Measurements from ENCODE around the gene NTRK1. TPM values are rescaled to one million over a fixed set of nuclear protein-coding genes. Genes with fewer than 3 reads are reported as not detected.

NTRK1 gene
- total and polyA plus RNA-seq, 3 donors from 2014 or later, result 4.7 to 38.8 (median 14.6) TPM

DNA sequence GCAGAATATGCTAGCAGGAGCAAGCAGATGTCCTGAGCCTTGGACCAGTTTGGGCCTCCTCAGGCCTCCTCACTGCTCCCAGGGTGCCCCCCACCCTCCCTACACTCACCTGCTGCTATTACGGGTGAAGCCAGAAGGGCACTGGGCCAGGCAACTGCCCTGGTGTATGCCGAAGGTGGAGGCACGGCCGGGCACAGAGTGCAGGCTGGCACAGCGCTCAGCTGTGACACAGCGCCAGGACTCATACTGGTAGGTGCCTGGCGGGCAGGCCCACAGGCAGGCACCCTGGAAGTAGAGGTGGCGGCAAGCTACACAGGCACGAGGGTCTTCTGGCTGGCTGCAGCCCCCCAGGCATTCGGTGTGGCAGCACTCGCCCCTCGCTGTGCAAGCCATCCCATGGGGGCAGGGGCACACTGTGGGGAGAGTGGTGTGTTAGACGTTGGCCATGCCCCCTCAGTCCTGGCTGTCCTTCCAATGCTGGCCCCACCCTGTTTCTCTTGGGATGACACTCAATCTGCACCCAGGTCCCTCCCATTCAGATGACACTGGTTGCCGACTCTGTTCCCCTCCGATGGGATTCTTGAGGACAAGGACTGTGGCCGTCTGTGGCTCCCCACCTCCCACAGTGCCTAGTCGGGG is 8.8 kb upstream of the NTRK1 start:
- peaks cover 9% of the 10 kb centered on the region for H3K4me1 ChIP-seq
- intact Hi-C loops (cut with DNase I; ENCODE audit: low total_unique reads), result no loop called here
- H3K27ac ChIP-seq, result no peak overlapping the region
- TF ChIP-seq POLR2A (IDR thresholded peaks at IDR 0.05), result no peak
- no peak for TF ChIP-seq CTCF (IDR thresholded peaks at IDR 0.05)
- 67 to 84% methylated on average over 7 to 17 of the region's 17 CpGs for WGBS, 2 donors
- peak; percentile 50 for DNase-seq
- H3K36me3 ChIP-seq (ENCODE audit: low read depth, missing control alignments), result no peaks in the 10 kb centered on the region
- H3K27me3 ChIP-seq, result no peaks in the 10 kb centered on the region
- H3K4me3 ChIP-seq, result no peak overlapping the region
- no peaks in the 10 kb centered on the region for H3K9me3 ChIP-seq

DNA sequence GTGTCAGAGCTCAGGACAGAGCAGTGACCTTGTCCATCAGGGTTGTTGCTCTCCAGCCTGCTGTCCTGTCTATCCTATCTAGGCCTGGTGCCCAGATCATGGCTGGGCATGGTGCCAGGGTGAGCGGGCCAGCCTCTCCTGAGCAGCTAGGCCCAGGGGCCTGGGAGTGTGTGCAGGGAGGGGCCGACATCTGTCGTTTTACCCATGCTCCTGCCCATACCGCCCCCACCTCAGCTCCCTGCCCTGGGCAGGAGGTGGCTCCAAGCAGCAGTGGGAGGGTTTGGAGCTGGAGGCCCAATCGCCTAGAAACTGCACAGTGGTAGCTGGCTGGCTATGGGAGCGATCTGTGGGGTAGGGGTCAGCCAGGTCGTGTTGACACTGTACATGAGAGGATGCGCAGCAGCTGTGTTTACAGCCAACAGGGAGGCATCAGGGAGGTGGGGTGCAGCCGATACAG is 8.2 kb upstream of the NTRK1 start:
- WGBS, 2 donors, result 37% methylated on average over 9 of the region's 9 CpGs; no CpG with 5 or more reads in 1 of the 2 donors
- Histone ChIP-seq H3K9me3 (no peaks in the 10 kb centered on the region), H3K36me3 (ENCODE audit: low read depth, missing control alignments) (no peaks in the 10 kb centered on the region), H3K4me3 (no peak overlapping the region), H3K27me3 (no peaks in the 10 kb centered on the region), H3K4me1 (peaks cover 12% of the 10 kb centered on the region), H3K27ac (no peak overlapping the region)
- intact Hi-C loops (cut with DNase I; ENCODE audit: low total_unique reads), result no loop called here
- TF ChIP-seq CTCF (IDR thresholded peaks at IDR 0.05) (no peak), POLR2A (IDR thresholded peaks at IDR 0.05) (no peak)
- DNase-seq, result peak; percentile 94

DNA sequence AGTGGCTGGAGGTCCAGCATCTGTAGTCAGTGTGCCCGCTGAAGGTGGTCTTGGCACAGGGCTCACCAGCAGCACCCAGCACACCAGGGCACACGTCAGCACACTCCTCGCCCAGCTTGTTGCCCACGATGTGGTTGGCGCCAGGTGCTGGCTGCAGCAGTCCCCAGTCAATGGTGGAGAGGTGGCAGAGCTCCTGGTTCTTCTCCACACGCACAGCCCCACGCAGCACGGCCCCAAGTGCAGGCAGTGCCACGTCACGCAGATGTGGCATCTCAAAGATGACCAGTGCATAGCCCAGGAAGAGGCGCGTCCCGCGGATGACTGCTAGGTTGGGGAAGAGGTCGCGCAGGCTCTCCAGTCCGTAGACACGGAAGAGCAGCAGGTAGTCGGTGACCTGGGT is 6.9 kb upstream of the NTRK1 start:
- no peak for TF ChIP-seq POLR2A (IDR thresholded peaks at IDR 0.05)
- no peak for TF ChIP-seq CTCF (IDR thresholded peaks at IDR 0.05)
- Histone ChIP-seq H3K4me1 (peaks cover 16% of the 10 kb centered on the region), H3K9me3 (no peaks in the 10 kb centered on the region), H3K27ac (no peak overlapping the region), H3K36me3 (ENCODE audit: low read depth, missing control alignments) (no peaks in the 10 kb centered on the region), H3K4me3 (no peak overlapping the region), H3K27me3 (no peaks in the 10 kb centered on the region)
- intact Hi-C loops (cut with DNase I; ENCODE audit: low total_unique reads), result no loop called here
- no peak for DNase-seq
- 96% methylated on average over 19 of the region's 19 CpGs; no CpG with 5 or more reads in 1 of the 2 donors for WGBS, 2 donors

GRCh38 chr1:156854634-156855033 is 6.0 kb upstream of the NTRK1 start:
- no peak for TF ChIP-seq CTCF (IDR thresholded peaks at IDR 0.05)
- no peak for TF ChIP-seq POLR2A (IDR thresholded peaks at IDR 0.05)
- WGBS, 2 donors, result 75 to 79% methylated on average over 3 of the region's 3 CpGs
- H3K4me1 ChIP-seq, result peaks cover 18% of the 10 kb centered on the region
- H3K27me3 ChIP-seq, result no peaks in the 10 kb centered on the region
- no peaks in the 10 kb centered on the region for H3K36me3 ChIP-seq (ENCODE audit: low read depth, missing control alignments)
- H3K9me3 ChIP-seq, result no peaks in the 10 kb centered on the region
- no peak overlapping the region for H3K27ac ChIP-seq
- no peak overlapping the region for H3K4me3 ChIP-seq
- intact Hi-C loops (cut with DNase I; ENCODE audit: low total_unique reads), result no loop called here
- no peak for DNase-seq

- no peak overlapping the region for H3K4me3 ChIP-seq
- H3K9me3 ChIP-seq, result no peaks in the 10 kb centered on the region
- no peaks in the 10 kb centered on the region for H3K36me3 ChIP-seq (ENCODE audit: low read depth, missing control alignments)
- H3K4me1 ChIP-seq, result peaks cover 32% of the 10 kb centered on the region
- intact Hi-C loops (cut with DNase I; ENCODE audit: low total_unique reads), result no loop called here
- TF ChIP-seq POLR2A (IDR thresholded peaks at IDR 0.05), result no peak
- no peak for TF ChIP-seq CTCF (IDR thresholded peaks at IDR 0.05)
- H3K27ac ChIP-seq, result no peak overlapping the region
- DNase-seq, result no peak
- no peaks in the 10 kb centered on the region for H3K27me3 ChIP-seq
- WGBS, 2 donors, result 86 to 90% methylated on average over 3 of the region's 3 CpGs
These were observed 4.3 kb upstream of the NTRK1 start for GRCh38 chr1:156856282-156856785.

Measured in testis (tissue), 3 donors.